Pons (tissue), 1 donor: Measurements from ENCODE around the gene KCNQ5.

Experiments
- DNase-seq: peaks from one replicate; pipeline ENCODE4 v3.0.0-alpha.2; 2016; ENCODE audit warnings: low spot score

KCNQ5 gene

GRCh38 chr6:72742001-72742673 is 120.3 kb downstream of the KCNQ5 start:
- DNase-seq: no peak

DNA sequence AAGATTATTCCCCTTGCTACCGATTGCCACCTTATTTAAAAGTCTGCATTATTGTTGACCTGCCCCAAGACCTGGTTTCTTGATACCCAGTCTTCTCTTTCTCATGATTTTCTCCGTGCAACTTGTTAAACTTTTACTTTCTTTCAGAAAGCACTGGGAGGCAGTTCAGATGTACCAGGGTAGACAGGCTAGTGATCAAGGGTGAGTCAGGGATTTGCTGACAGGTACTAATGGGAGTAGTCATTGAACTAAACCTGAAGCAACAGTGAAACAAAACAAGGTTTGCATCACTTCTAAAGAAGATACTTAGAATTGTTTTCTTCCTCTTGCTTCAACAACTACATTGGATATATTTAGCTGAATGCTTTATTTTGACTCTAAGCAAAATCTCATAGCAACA is 124.4 kb downstream of the KCNQ5 start:
- no peak for DNase-seq

DNA sequence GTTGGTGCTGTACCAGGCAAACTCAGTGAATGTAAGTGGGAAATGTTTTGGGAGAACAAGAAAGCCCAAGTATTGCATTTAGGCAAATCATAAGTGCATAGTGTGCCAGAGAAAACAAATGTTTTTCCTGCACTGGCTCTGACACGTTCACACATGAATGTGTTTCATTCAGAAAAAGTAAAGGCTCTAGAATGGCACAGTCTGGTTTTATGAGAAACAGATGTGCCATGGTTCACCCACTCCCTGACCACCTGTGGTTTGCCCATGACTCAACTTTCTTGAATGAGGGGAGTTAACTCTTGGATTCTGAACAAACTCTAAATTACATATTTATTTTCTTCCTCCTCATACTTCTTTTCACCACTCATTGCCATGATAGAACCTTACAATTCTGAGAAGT is 126.9 kb downstream of the KCNQ5 start:
- DNase-seq: no peak

DNA sequence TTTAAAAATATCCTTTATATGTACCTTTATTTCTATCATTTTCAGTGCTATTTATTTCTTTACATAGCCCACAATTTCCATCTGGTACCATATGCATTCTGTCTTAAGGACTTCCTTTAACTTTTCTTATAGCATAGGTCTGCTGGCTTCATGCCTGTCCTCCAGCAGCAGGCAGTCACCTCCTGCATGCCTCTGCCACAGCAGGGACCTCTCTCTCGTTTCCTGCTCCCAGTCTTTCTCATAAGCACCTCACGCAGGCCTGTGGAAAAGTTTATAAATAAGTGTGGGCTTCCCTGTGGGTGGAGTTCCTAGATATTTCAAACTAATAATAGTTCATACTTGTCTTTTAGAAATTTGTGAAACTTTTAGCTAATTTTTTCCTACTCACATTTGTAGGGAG is 133.9 kb downstream of the KCNQ5 start:
- no peak for DNase-seq

GRCh38 chr6:72757048-72757447 is 135.2 kb downstream of the KCNQ5 start:
- no peak for DNase-seq

DNA sequence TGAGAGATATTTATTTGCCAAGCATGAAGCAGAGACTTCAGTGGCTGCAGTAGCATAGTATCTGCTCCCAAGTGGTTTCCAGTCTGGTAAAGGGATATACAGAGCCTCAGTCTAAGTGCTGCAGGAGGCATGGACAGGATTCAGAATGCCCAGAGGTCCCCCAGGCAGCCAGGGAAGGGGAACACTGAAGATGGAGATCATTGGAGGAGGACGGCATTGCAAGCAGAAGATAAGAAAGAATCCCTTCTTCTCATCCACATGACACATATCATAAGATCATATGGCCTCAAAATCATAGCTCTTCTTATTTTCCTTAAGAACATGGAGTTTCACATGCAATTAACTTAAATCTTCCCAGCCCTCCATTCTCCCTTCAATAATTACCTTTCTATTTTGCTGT is 136.1 kb downstream of the KCNQ5 start:
- no peak for DNase-seq

- no peak for DNase-seq
Measured at GRCh38 chr6:72758901-72759300, 137.0 kb downstream of the KCNQ5 start.

- DNase-seq: no peak
Measured at GRCh38 chr6:72760114-72760793, 138.4 kb downstream of the KCNQ5 start.

GRCh38 chr6:72761761-72762160 is 139.9 kb downstream of the KCNQ5 start:
- no peak for DNase-seq

DNA sequence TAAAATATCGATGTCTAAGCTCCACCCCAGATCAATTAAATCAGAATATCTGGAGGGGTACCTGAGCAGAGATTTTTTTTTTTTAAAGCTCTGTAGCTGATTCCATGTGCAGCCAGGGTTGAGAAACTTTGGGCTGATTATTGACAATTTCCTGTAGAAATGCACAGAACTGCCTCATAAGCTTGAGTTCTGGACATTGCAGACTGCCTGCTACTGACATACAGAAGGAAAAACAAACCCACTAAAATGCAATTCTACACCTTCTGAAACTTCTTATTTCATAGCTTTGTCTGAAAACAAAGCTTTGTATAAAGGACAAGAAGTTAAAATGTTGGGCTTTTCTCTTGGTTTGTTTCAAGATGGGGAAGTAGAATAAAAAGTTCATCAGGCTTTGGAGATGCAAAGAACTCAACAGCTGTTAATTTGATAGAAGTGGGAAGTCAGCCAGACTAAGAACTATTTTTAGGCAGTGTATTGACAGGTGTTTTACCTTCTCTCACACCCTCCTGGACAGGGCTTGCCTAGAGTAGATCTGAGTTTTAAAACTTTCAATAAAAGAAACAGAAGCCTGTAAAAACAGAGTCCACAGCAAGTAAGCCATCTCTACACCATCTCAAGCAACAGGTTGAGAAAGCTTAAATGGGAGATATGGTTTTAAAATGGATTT is 147.7 kb downstream of the KCNQ5 start:
- no peak for DNase-seq

DNA sequence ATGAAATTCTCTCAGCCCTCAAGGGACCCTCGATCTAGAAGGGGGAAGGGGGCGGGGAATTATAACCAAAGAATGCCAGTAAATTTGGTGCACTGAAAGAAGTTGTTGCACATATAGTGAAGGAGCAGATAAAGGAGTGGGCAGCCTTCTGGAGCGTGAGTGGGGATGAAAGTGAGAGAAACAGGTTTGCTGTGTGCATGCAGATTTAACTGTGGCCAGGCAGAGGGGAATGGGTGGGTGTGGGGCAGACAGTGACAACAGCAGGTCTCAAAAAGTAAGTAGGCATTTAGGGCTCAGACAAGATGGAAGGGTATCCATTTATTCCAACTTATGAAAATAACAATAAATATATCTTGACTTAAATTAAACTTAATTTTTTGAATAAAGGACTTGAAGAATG is 149.1 kb downstream of the KCNQ5 start:
- no peak for DNase-seq

DNA sequence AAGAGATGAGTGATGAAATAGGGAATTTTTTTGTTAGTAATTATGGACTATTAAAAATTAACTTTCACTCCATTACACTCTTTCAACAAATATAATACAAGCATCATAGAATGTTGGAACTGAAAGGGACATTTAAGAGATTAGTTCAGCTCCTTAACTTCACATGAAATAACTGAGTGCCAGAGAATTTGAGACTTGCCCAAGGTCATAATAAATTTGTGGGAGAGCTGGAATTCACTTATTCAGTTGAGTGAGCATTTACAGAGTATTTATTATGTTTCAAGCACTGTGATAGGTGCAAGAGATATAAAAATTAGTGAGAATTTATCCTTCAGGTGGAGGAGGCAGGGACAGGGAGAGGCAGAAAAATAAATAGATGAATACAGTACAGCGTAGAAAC is 154.6 kb downstream of the KCNQ5 start:
- no peak for DNase-seq

DNA sequence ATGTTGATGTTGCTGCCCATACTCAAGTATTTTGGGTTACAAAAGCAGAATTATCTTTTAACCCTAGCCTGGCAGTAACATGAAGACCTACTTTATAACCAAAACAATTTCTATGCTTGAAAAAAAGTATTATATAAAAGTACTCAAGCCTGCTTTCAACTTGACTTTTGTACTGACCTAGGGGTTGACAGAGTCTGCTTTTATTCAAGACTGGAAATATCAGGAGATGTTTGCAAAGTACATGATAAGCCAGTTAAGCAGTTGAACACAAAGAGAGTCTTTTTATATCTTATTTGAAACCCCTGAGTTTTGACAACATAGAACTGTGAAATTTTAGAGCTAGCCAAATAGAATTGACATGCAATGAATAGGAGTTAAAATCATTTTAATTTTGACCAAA is 159.8 kb downstream of the KCNQ5 start:
- DNase-seq: no peak

DNA sequence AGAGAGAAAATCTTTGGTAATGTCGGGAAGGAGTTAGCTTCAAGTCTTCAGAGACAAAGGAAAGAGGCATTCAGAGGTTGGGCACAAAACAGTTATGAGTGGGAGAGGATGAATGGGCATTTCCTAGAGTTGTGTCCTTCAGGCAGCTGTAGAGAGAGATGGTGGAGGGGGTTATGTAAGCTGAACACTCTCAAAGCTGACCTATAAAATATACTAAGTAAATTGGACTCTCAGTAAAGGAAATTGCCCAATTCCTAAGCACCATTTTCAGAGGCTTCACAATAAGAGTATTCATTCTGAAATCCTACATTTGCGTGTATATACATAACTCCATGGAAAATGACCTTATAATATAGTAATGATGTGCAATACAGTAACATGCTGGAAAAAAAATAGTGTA is 161.2 kb downstream of the KCNQ5 start:
- DNase-seq: no peak

DNA sequence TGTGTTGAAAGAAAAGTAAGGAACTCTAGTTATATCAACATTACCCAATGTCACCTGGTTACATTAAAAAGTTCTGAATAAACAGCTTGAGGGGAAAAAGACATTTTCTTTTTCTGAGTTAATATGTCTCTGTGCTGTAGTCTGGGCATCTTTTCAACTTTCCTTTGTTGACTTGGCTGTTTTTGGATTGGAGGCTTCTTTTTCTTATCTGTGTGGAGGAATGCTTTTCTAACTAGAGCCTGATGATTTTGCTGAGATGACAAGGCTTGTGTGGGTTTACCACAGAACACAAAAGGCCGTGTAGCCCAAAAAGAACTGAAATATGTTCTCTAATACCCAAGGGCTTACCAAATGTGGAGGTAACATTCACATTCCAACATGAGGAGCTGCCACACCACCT is 161.8 kb downstream of the KCNQ5 start:
- DNase-seq: no peak

- no peak for DNase-seq
Measured at GRCh38 chr6:72784071-72784470, 162.2 kb downstream of the KCNQ5 start.

- DNase-seq: no peak
Measured at GRCh38 chr6:72784581-72784980, 162.7 kb downstream of the KCNQ5 start.

DNA sequence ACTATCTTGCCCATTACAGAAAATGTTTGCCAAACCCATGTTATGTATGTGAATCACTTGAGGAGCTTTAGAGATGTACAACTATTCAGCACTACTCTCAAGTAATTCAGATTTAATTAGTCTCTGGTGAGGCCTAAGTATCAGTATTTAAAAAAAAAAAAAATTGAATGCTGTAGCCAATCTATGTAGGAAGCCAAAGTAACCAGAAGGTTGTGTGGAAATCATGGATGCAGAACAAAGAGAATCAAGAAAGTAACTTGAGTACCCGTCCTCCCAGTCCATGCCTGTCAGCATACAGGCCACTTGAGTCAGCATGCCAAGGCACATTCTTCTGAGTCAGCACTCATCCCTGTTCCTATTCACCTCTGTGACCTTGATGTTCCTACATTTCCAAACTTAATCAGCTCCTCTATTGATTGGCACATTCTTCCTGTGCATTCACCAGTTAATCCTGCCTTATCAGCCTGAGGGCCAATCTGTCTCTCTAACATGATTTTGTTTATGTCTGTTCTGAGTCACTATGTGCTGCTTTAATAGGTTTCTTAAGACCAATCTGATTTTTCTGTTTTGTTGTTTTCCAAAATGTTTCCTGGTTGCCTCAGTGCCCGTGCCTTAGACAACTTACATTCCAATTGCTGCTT is 165.6 kb downstream of the KCNQ5 start:
- DNase-seq: no peak

- DNase-seq: no peak
Measured at GRCh38 chr6:72788188-72788587, 166.3 kb downstream of the KCNQ5 start.

- DNase-seq: no peak
Measured at GRCh38 chr6:72789145-72789544, 167.3 kb downstream of the KCNQ5 start.

DNA sequence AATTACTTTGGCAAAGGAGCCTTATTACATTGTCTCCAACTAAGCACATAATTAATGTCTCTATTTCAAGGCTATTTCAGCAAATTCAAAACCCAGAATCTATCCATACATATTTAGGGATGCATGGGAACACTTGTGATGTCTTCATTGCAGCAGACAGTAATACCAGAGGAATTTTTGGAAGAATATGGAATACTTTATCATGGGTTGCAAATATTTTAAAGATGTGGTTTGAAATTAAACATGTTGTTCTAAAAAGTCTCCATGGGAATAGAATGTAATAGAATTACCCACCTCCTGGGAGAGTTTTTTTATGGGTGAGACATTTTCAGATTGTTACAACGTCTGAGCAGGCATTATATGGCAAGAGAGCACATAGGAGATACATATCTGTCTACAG is 170.8 kb downstream of the KCNQ5 start:
- no peak for DNase-seq

GRCh38 chr6:72793641-72794395 is 172.0 kb downstream of the KCNQ5 start:
- no peak for DNase-seq
